ENCODE results near the gene TAS2R50. TPM values are rescaled to one million over a fixed set of nuclear protein-coding genes. Genes with fewer than 3 reads are reported as not detected.
A peak's percentile ranks its signal among the peaks of the same experiment; 100 is the strongest.
"Not testable (repeated sequence)": the region's sequence is repeated elsewhere in the genome, so short reads cannot be mapped to it uniquely, and the experiment has no call there.

TAS2R50 gene, protein sequence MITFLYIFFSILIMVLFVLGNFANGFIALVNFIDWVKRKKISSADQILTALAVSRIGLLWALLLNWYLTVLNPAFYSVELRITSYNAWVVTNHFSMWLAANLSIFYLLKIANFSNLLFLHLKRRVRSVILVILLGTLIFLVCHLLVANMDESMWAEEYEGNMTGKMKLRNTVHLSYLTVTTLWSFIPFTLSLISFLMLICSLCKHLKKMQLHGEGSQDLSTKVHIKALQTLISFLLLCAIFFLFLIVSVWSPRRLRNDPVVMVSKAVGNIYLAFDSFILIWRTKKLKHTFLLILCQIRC
- polyA plus RNA-seq (2012; ENCODE audit: low read depth, missing spikeins), result not detected

DNA sequence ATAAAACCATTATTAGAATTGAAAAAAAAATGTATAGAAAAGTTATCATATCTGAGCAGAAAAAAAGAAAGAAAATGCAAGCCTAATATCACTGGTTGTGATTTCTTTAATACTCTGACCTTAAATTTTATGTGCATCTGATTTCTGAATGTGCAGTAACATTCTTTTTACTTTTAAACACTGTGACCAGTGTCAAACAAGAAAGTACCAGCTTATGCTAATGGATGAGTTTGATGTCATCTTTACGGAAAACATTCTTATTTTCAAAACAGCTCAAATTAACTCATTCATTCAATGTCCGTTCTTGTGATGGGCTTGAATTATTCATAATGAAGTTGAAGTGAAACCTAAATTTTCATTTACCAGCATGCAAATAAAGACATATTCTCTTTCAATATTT lies at the start of gene TAS2R50:
Gene TAS2R50, minus strand, starts transcription at position 101 of the 400 bp plus-strand sequence. Its CDS starts 52 bp downstream, at position 49.
- TF ChIP-seq SPI1 (IDR thresholded peaks at IDR 0.05; ENCODE audit: low read depth, low read length) (no peak), TAF1 (IDR thresholded peaks at IDR 0.05; ENCODE audit: low read depth, low read length) (no peak), POU2F2 (IDR thresholded peaks at IDR 0.05; ENCODE audit: low read depth, low read length) (no peak), POLR2AphosphoS5 (IDR thresholded peaks at IDR 0.05; ENCODE audit: low read depth, low read length) (no peak), PAX5 (IDR thresholded peaks at IDR 0.05; ENCODE audit: insufficient read depth, low read length, severe bottlenecking) (no peak), POLR2A (IDR thresholded peaks at IDR 0.05; ENCODE audit: low read depth, low read length) (no peak)
- FAIRE-seq (no peak), DNase-seq (ENCODE audit: insufficient read length, low spot score) (no peak)

DNA sequence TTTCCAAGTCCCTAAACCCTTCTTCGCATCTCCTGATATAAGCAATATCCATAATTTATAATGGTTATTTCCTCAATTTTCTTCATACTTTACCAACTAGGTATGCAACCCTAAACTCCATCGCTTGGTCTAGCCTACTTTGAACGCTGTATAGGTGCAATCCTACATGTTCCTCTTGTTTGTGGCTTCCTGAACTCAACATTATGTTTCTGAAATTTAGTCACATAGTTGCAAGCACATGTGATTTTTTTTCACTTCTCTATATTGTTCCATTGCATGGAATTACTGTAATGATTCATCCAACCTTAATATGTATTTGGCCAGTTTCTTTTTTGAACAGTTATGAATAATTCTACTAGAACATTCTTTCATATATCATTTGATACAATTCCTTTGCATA lies 47.2 kb upstream of the TAS2R50 start:
- not testable (repeated sequence) for DNase-seq (ENCODE audit: insufficient read length, low spot score)
- FAIRE-seq, result peak; percentile 81

DNA sequence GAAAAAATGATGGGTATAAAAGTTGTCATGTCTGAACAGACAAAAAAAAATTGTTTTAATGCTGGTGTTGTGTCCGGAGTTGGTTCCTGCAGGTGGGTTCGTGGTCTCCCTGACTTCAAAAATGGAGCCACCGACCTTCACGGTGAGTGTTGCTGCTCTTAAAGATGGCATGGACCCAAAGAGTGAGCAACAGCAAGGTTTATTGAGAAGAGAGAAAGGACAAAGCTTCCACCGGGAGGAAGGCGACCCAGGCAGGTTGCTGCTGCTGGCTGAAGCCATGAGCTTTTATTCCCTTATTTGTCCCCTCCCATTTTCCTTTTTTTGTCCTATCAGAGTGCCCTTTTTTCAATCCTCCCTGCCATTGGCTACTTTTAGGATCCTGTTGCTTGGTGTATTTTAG lies 44.6 kb upstream of the TAS2R50 start, which contains the start of gene TAS2R31:
Gene TAS2R31, minus strand, starts transcription at position 101 of the 400 bp plus-strand sequence. Its CDS starts 72 bp downstream, at position 29.
- no peak for FAIRE-seq
- TF ChIP-seq SPI1 (IDR thresholded peaks at IDR 0.05; ENCODE audit: low read depth, low read length) (no peak), POU2F2 (IDR thresholded peaks at IDR 0.05; ENCODE audit: low read depth, low read length) (no peak), TAF1 (IDR thresholded peaks at IDR 0.05; ENCODE audit: low read depth, low read length) (no peak), POLR2AphosphoS5 (IDR thresholded peaks at IDR 0.05; ENCODE audit: low read depth, low read length) (no peak), PAX5 (IDR thresholded peaks at IDR 0.05; ENCODE audit: insufficient read depth, low read length, severe bottlenecking) (no peak), POLR2A (IDR thresholded peaks at IDR 0.05; ENCODE audit: low read depth, low read length) (no peak)

DNA sequence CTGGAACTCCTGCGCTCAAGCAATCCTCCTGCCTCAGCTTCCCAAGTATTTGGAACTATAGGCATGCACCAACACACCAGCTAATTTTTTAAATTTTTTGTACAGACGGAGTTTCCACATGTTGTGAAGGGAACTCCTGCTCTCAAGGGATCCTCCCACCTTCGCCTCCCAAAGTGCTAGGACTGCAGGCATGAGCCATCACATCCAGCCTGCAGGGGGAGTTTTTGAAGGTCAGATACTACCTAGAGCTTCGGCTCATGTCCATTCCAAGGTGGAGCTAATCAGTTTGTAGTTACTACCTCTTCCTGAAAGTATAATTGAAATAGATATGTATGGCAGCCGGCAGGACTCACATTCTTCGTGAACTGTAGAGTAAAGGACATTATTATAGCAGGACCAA lies 39.4 kb upstream of the TAS2R50 start:
- no peak for TF ChIP-seq PAX5 (IDR thresholded peaks at IDR 0.05; ENCODE audit: insufficient read depth, low read length, severe bottlenecking)
- no peak for TF ChIP-seq TAF1 (IDR thresholded peaks at IDR 0.05; ENCODE audit: low read depth, low read length)
- TF ChIP-seq POU2F2 (IDR thresholded peaks at IDR 0.05; ENCODE audit: low read depth, low read length), result no peak
- TF ChIP-seq POLR2AphosphoS5 (IDR thresholded peaks at IDR 0.05; ENCODE audit: low read depth, low read length), result no peak
- no peak for TF ChIP-seq SPI1 (IDR thresholded peaks at IDR 0.05; ENCODE audit: low read depth, low read length)
- no peak for TF ChIP-seq POLR2A (IDR thresholded peaks at IDR 0.05; ENCODE audit: low read depth, low read length)
- FAIRE-seq (no peak), DNase-seq (ENCODE audit: insufficient read length, low spot score) (no peak)

More for the DNA sequence above, 44.6 kb upstream of the TAS2R50 start, which contains the start of gene TAS2R31:
- no peak for DNase-seq (ENCODE audit: insufficient read length, low spot score)

DNA sequence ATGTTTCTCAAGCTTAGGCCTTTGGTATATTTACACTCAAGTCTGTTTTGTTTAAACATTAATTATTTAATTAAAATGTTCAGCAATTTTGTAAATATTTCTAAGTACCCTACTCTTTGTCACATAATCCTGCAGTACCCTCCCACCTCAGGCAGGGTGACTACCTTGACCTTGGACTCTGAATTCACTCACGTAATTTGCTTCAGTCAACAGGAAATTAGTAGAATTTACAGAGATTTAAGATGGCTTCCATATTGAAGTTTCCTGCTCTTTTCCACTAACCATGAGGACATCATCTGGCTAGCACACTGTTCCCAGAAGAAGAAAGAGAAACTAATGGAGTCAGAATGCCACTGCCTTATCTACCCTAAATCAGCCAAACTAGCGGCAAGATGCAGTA lies 36.7 kb upstream of the TAS2R50 start:
- FAIRE-seq, result no peak

DNA sequence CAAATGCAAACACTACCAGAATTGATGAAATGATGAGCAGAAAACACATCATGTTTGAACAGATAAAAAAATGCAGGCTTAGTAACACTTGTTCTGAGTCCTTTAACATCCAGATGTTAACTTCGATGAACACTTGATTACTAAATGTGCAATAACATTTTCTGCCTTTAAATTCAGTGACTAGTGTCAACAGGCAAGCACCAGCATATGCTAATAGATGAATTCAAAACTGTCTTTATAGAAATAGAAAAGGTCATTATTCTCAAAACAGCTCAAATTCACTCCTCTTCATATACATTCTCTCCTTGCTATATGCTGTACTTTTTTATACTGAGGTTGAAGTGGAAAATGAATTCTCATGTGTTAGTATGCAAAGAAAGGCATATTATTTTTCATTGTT lies 35.8 kb upstream of the TAS2R50 start, which contains the start of gene TAS2R19:
Gene TAS2R19, minus strand, starts transcription at position 101 of the 400 bp plus-strand sequence. Its CDS starts 49 bp downstream, at position 52.
- DNase-seq (ENCODE audit: insufficient read length, low spot score) (no peak), FAIRE-seq (no peak)
- no peak for TF ChIP-seq SPI1 (IDR thresholded peaks at IDR 0.05; ENCODE audit: low read depth, low read length)
- TF ChIP-seq POLR2A (IDR thresholded peaks at IDR 0.05; ENCODE audit: low read depth, low read length), result no peak
- TF ChIP-seq TAF1 (IDR thresholded peaks at IDR 0.05; ENCODE audit: low read depth, low read length), result no peak
- TF ChIP-seq PAX5 (IDR thresholded peaks at IDR 0.05; ENCODE audit: insufficient read depth, low read length, severe bottlenecking), result no peak
- TF ChIP-seq POLR2AphosphoS5 (IDR thresholded peaks at IDR 0.05; ENCODE audit: low read depth, low read length), result no peak
- no peak for TF ChIP-seq POU2F2 (IDR thresholded peaks at IDR 0.05; ENCODE audit: low read depth, low read length)

More for the DNA sequence above, 36.7 kb upstream of the TAS2R50 start:
- TF ChIP-seq PAX5 (IDR thresholded peaks at IDR 0.05; ENCODE audit: insufficient read depth, low read length, severe bottlenecking) (no peak), SPI1 (IDR thresholded peaks at IDR 0.05; ENCODE audit: low read depth, low read length) (no peak), TAF1 (IDR thresholded peaks at IDR 0.05; ENCODE audit: low read depth, low read length) (no peak), POLR2AphosphoS5 (IDR thresholded peaks at IDR 0.05; ENCODE audit: low read depth, low read length) (no peak), POLR2A (IDR thresholded peaks at IDR 0.05; ENCODE audit: low read depth, low read length) (no peak), POU2F2 (IDR thresholded peaks at IDR 0.05; ENCODE audit: low read depth, low read length) (no peak)
- no peak for DNase-seq (ENCODE audit: insufficient read length, low spot score)

DNA sequence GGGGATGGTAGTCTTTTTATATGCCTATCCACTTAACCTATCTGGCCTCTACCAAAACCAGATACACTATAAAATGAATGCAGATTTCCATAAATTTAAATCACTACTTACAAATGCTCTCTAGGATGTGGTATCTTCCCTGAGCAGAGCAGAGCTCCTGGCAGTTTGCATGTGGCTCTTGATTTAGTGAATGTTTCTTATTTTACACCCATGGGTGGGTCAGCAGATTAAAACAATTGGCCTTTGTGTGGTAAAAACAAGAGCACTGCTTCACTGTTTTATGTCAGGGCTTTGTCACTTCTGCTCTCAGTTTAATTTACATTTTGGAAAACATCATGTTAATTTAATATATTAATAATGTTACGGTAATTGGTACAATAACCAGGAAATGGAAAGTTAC lies 30.2 kb upstream of the TAS2R50 start:
- no peak for DNase-seq (ENCODE audit: insufficient read length, low spot score)
- FAIRE-seq, result no peak
- TF ChIP-seq PAX5 (IDR thresholded peaks at IDR 0.05; ENCODE audit: insufficient read depth, low read length, severe bottlenecking) (no peak), POU2F2 (IDR thresholded peaks at IDR 0.05; ENCODE audit: low read depth, low read length) (no peak), TAF1 (IDR thresholded peaks at IDR 0.05; ENCODE audit: low read depth, low read length) (no peak), POLR2A (IDR thresholded peaks at IDR 0.05; ENCODE audit: low read depth, low read length) (no peak), POLR2AphosphoS5 (IDR thresholded peaks at IDR 0.05; ENCODE audit: low read depth, low read length) (no peak), SPI1 (IDR thresholded peaks at IDR 0.05; ENCODE audit: low read depth, low read length) (no peak)

DNA sequence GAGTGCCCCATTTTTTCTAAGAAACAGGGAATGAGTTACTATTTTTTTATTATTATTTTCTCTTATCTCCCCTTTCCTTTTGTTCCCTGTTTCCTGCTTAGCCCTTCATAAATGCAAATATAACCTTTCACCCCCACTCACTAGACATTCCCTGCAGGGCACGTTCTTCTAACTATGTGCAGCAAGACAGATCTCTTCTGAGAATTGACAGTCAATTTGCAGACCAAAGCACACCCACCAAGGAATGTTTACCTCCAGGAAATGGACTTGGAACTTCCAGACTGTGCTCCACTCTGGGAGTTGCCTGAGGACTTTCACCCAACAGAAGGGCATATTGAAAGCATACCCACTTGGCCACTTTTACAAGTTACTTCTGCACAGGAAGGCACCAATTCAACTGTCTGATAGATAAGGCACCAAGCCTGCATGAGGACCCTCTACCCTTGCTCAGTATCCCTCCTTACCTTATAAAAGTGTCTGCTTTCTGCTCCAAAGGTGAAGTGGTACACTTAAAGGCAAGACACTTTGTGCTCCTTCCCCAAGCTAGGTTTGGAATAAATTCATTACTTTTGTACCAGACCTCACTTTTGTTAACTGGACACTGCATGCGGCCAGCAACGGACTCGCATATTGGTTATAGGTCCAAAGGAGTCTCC lies 29.2 kb upstream of the TAS2R50 start:
- FAIRE-seq (no peak), DNase-seq (ENCODE audit: insufficient read length, low spot score) (no peak)
- no peak for TF ChIP-seq TAF1 (IDR thresholded peaks at IDR 0.05; ENCODE audit: low read depth, low read length)
- no peak for TF ChIP-seq PAX5 (IDR thresholded peaks at IDR 0.05; ENCODE audit: insufficient read depth, low read length, severe bottlenecking)
- no peak for TF ChIP-seq POLR2AphosphoS5 (IDR thresholded peaks at IDR 0.05; ENCODE audit: low read depth, low read length)
- no peak for TF ChIP-seq SPI1 (IDR thresholded peaks at IDR 0.05; ENCODE audit: low read depth, low read length)
- TF ChIP-seq POLR2A (IDR thresholded peaks at IDR 0.05; ENCODE audit: low read depth, low read length), result no peak
- TF ChIP-seq POU2F2 (IDR thresholded peaks at IDR 0.05; ENCODE audit: low read depth, low read length), result no peak

DNA sequence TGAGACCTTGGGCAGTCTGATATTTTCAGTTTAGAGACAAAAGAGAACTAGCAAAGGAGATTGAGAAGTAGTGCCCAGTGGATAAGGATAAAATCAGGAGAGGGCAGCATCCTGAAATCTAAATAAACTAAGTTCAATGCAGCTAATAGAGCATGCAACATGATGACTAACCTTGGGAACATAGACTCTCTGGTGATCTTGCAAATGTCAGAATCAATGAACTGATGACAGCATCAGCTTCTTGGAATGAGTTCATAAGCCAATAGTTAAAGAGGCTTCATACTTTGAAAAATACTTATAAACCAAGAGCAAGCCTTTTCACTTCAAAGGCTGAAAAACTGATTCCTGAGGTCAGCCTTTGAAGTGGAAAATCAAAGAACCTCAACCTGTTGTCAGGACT lies 27.5 kb upstream of the TAS2R50 start:
- no peak for FAIRE-seq
- TF ChIP-seq PAX5 (IDR thresholded peaks at IDR 0.05; ENCODE audit: insufficient read depth, low read length, severe bottlenecking) (no peak), POU2F2 (IDR thresholded peaks at IDR 0.05; ENCODE audit: low read depth, low read length) (no peak), POLR2A (IDR thresholded peaks at IDR 0.05; ENCODE audit: low read depth, low read length) (no peak), TAF1 (IDR thresholded peaks at IDR 0.05; ENCODE audit: low read depth, low read length) (no peak), SPI1 (IDR thresholded peaks at IDR 0.05; ENCODE audit: low read depth, low read length) (no peak), POLR2AphosphoS5 (IDR thresholded peaks at IDR 0.05; ENCODE audit: low read depth, low read length) (no peak)
- no peak for DNase-seq (ENCODE audit: insufficient read length, low spot score)

All from GM12891 (cell line).